H1 (cell line): ENCODE data around the gene GAK. TPM values are rescaled to one million over a fixed set of nuclear protein-coding genes. Genes with fewer than 3 reads are reported as not detected.

Source experiments
- CTCF ChIA-PET: fragments of 300-600 bp; sonication (Branson Sonifier 250); formaldehyde crosslinking; loops from one replicate; lab custom pipeline; 2021; ENCODE audit not compliant: partially characterized antibody; lab: Charles Lee
- POLR2A ChIA-PET: fragments of 300-600 bp; sonication (Branson Sonifier 250); formaldehyde crosslinking; loops from one replicate; lab custom pipeline; 2021; ENCODE audit warnings: inconsistent platforms; ENCODE audit not compliant: partially characterized antibody; lab: Charles Lee
- DNase-seq, 2 experiments: peaks; one replicate each; pipeline versions ENCODE4 v3.0.0 to v3.0.0-alpha.2; 2010 to 2022; ENCODE audit warnings: low spot score in 2 of 2, low read depth in 1 of 2, mixed read lengths in 1 of 2
- FAIRE-seq: peaks from 2 replicates; lab custom pipeline; 2011; peaks lifted over from hg19 to GRCh38; lab: Jason Lieb, UNC
- H2AFZ ChIP-seq: 2 replicates; pipeline ENCODE4 v1.8.1; 2012; ENCODE audit warnings: low read length, inconsistent platforms
- H2AK5ac ChIP-seq: 2 replicates; pipeline ENCODE4 v1.6.1; 2013; ENCODE audit warnings: low read depth, low read length
- H2BK120ac ChIP-seq: replicated peaks from 2 replicates; pipeline ENCODE3; 2013; ENCODE audit warnings: low read depth, low read length, inconsistent platforms
- H2BK12ac ChIP-seq: 2 replicates; pipeline ENCODE4 v1.6.1; 2013; ENCODE audit warnings: low read depth, low read length
- H2BK15ac ChIP-seq: 2 replicates; pipeline ENCODE4 v1.6.1; 2013; ENCODE audit warnings: low read length
- H2BK20ac ChIP-seq: 2 replicates; pipeline ENCODE4 v1.6.1; 2013; ENCODE audit warnings: low read length
- H2BK5ac ChIP-seq: 2 replicates; pipeline ENCODE4 v1.6.1; 2013; ENCODE audit warnings: low read depth, low read length
- H3K14ac ChIP-seq: 2 replicates; pipeline ENCODE4 v1.6.1; 2013; ENCODE audit warnings: inconsistent platforms; ENCODE audit not compliant: insufficient read length
- H3K18ac ChIP-seq: 2 replicates; pipeline ENCODE4 v1.6.1; 2013; ENCODE audit warnings: low read length; ENCODE audit errors: extremely low read depth
- H3K23ac ChIP-seq: 2 replicates; pipeline ENCODE4 v1.6.1; 2013; ENCODE audit warnings: inconsistent platforms; ENCODE audit not compliant: insufficient read length
- H3K23me2 ChIP-seq: 2 replicates; pipeline ENCODE4 v1.6.1; 2013; ENCODE audit warnings: low read depth, low read length
- H3K27ac ChIP-seq: 2 replicates; pipeline ENCODE4 v1.6.1; 2011; ENCODE audit warnings: low read depth, low read length, inconsistent platforms
- H3K27me3 ChIP-seq, 4 experiments: replicated peaks in 1 of 4; 1 replicate in 1 of 4; 2 replicates in 3 of 4; pipeline versions ENCODE4 v1.6.1 to v1.8.1; 2011 to 2013; ENCODE audit warnings: low read length in 3 of 4, mild to moderate bottlenecking in 3 of 4, inconsistent platforms in 2 of 4, mixed read lengths in 2 of 4, moderate library complexity in 1 of 4; ENCODE audit not compliant: control insufficient read depth in 3 of 4, insufficient read depth in 3 of 4; ENCODE audit errors: extremely low read depth in 1 of 4
- H3K36me3 ChIP-seq, 4 experiments: 2 replicates each; pipeline versions ENCODE4 v1.6.1 to v1.8.1; 2011 to 2013; ENCODE audit warnings: mild to moderate bottlenecking in 4 of 4, low read length in 3 of 4, moderate library complexity in 2 of 4, control low read depth in 1 of 4, inconsistent platforms in 1 of 4; ENCODE audit not compliant: insufficient read depth in 4 of 4, control insufficient read depth in 2 of 4
- H3K4ac ChIP-seq: replicated peaks from 2 replicates; pipeline ENCODE3; 2013; ENCODE audit warnings: low read length, low read depth, mixed read lengths, inconsistent platforms; ENCODE audit not compliant: insufficient read length
- H3K4me1 ChIP-seq, 4 experiments: replicated peaks in 1 of 4; 1 replicate in 1 of 4; 2 replicates in 3 of 4; pipeline versions ENCODE4 v1.6.1 to v1.8.1; 2011 to 2013; ENCODE audit warnings: low read length in 3 of 4, inconsistent platforms in 2 of 4, mixed read lengths in 1 of 4; ENCODE audit not compliant: insufficient read depth in 4 of 4, control insufficient read depth in 3 of 4
- H3K4me2 ChIP-seq, 2 experiments: 2 replicates each; pipeline versions ENCODE4 v1.6.1 to v1.8.1; 2011 to 2013; ENCODE audit warnings: low read depth in 2 of 2, low read length in 2 of 2, control low read depth in 1 of 2, inconsistent platforms in 1 of 2, mild to moderate bottlenecking in 1 of 2; ENCODE audit not compliant: insufficient read depth in 1 of 2
- H3K4me3 ChIP-seq, 4 experiments: fragments of 200-600, 300-600 bp in 1 of 4; sonication (generic), shearing (Covaris generic), sonication (Bioruptor Twin) in 1 of 4; 2 replicates each; pipeline versions ENCODE4 v1.5.1 to v1.8.1; 2011 to 2016; ENCODE audit warnings: low read length in 4 of 4, low read depth in 3 of 4, control low read depth in 2 of 4, inconsistent platforms in 2 of 4, mild to moderate bottlenecking in 2 of 4, mixed read lengths in 1 of 4, moderate library complexity in 1 of 4; ENCODE audit not compliant: insufficient read depth in 2 of 4; ENCODE audit errors: extremely low read depth in 1 of 4
- H3K56ac ChIP-seq: replicated peaks from 2 replicates; pipeline ENCODE3; 2013; ENCODE audit warnings: low read depth, mild to moderate bottlenecking, mixed read lengths, low read length, inconsistent platforms; ENCODE audit not compliant: insufficient read length
- H3K79me1 ChIP-seq: 2 replicates; pipeline ENCODE4 v1.6.1; 2013; ENCODE audit warnings: low read depth, low read length, control low read depth
- H3K79me2 ChIP-seq, 2 experiments: 2 replicates each; pipeline versions ENCODE4 v1.6.1 to v1.8.1; 2012 to 2013; ENCODE audit warnings: low read length in 2 of 2, mild to moderate bottlenecking in 2 of 2, inconsistent platforms in 1 of 2; ENCODE audit not compliant: insufficient read depth in 2 of 2, control insufficient read depth in 1 of 2
- H3K9ac ChIP-seq, 4 experiments: replicated peaks in 1 of 4; 1 replicate in 1 of 4; 2 replicates in 3 of 4; pipeline versions ENCODE4 v1.6.1 to v1.8.1; 2011 to 2013; ENCODE audit warnings: low read depth in 3 of 4, low read length in 3 of 4, control low read depth in 2 of 4, mild to moderate bottlenecking in 2 of 4, moderate library complexity in 2 of 4, inconsistent platforms in 1 of 4; ENCODE audit errors: extremely low read depth in 1 of 4
- H3K9me3 ChIP-seq, 2 experiments: 2 replicates each; pipeline versions ENCODE4 v1.6.1 to v1.8.1; 2012 to 2013; ENCODE audit warnings: mild to moderate bottlenecking in 2 of 2, moderate library complexity in 2 of 2, control low read depth in 1 of 2, inconsistent platforms in 1 of 2, low read depth in 1 of 2, low read length in 1 of 2, mixed read lengths in 1 of 2; ENCODE audit not compliant: insufficient read depth in 2 of 2
- H4K20me1 ChIP-seq, 2 experiments: replicated peaks in 1 of 2; 2 replicates each; pipeline versions ENCODE3 to v1.8.1; 2011 to 2013; ENCODE audit warnings: inconsistent platforms in 2 of 2, low read length in 2 of 2, mild to moderate bottlenecking in 1 of 2; ENCODE audit not compliant: insufficient read depth in 2 of 2, control insufficient read depth in 1 of 2
- H4K5ac ChIP-seq: 2 replicates; pipeline ENCODE4 v1.6.1; 2013; ENCODE audit warnings: low read length, low read depth, mixed read lengths, inconsistent platforms; ENCODE audit not compliant: insufficient read length
- H4K8ac ChIP-seq: 2 replicates; pipeline ENCODE4 v1.8.0; 2013; ENCODE audit warnings: mild to moderate bottlenecking, moderate library complexity, low read length, inconsistent platforms; ENCODE audit not compliant: insufficient read depth; ENCODE audit errors: extremely low read depth
- H4K91ac ChIP-seq: replicated peaks from 2 replicates; pipeline ENCODE3; 2013; ENCODE audit warnings: low read length, mixed read lengths, inconsistent platforms; ENCODE audit not compliant: insufficient read length
- CBX5 ChIP-seq: fragments of 300-800, 300-1000 bp; sonication (generic); IDR thresholded peaks from 2 replicates; pipeline ENCODE4 v1.7.1; 2016; ENCODE audit warnings: antibody characterized with exemption, low read length, low read depth
- ZNF274 ChIP-seq: IDR thresholded peaks from 2 replicates; pipeline ENCODE4 v1.7.0; 2012; ENCODE audit warnings: low read length, borderline replicate concordance; ENCODE audit errors: extremely low read depth
- WGBS, 2 experiments: shearing (Covaris generic) in 1 of 2; methylation state at CpG; one replicate each; pipeline versions ENCODE4 v1.1.6 to v1.1.7; 2013 to 2015; ENCODE audit warnings: low lambda C conversion rate in 2 of 2, mixed read lengths in 2 of 2, inconsistent platforms in 1 of 2, low coverage in 1 of 2, missing lambda C conversion rate in 1 of 2; ENCODE audit not compliant: insufficient replicate concordance in 2 of 2, insufficient coverage in 1 of 2, insufficient read length in 1 of 2; ENCODE audit errors: extremely low coverage in 1 of 2, missing lambda C conversion rate in 1 of 2; 5-methylcytosine and 5-hydroxymethylcytosine counted together
- polyA plus RNA-seq, 7 experiments: library from polyadenylated mRNA; depleted of rRNA in 3 of 7; stranded (reverse) in 5 of 7; unstranded in 2 of 7; fragments of >200 nt in 5 of 7; fragments of 200-250 nt in 2 of 7; gene quantifications; 1 replicate in 5 of 7; 2 replicates in 1 of 7; 4 replicates in 1 of 7; pipeline versions ENCODE4 v1.2.1 to v1.2.3, GENCODE V29; 2011 to 2013; ENCODE audit warnings: missing spikeins in 2 of 7, mixed read lengths in 2 of 7
- total RNA-seq: library from RNA; stranded (reverse); fragmentation: NEBNext Ultra II Directional; extraction: Animal tissue kit (Norgen Biotek cat#: 25700); gene quantifications from 2 replicates; pipeline ENCODE4 v1.2.1, GENCODE V29; 2021

Gene GAK
- total and polyA plus RNA-seq, 2 of the 8 experiments (the other 6 are each of a cell fraction or from before 2014, with no cell fraction given): 31.5 to 70.8 TPM

DNA sequence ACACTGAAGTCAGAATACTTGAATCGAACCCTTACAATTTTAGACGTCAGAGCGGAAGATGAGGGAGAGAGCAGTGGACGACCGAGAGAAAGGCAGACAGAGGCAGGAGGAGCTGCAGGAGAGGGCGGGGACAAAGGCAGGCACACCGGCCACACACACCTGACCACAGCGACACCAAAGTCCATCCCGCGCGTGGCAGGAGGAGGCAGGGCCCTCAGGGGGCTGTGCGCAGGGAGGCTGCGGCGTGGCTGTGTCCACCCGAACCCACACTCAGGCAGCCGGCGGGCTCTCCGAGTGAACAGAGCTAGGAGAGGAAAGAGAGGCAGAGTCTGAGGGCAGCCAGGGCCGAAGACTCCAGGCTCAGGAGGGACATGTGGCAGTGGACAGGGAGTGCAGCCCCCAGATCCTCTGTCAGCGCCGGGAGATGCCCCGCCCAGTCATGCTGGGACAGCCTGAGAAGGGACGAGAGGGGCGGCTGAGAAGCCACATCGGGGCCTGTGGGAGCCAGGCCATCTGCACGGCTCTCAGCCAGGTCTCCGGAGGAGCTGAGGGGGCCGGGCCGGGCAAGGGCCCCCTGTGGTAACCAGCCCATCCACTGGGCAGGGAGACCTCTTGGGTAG lies 20.1 kb downstream of the GAK start:
- 92% methylated on average over 25 of the region's 29 CpGs; no CpG with 5 or more reads in 1 of the 2 experiments for WGBS, 2 experiments

More for the DNA sequence above, 20.1 kb downstream of the GAK start:
- Histone ChIP-seq H3K79me1 (peaks cover 7% of the 10 kb centered on the region), H4K5ac (no peak overlapping the region), H4K20me1 (peaks cover 2 to 7% of the 10 kb centered on the region in 2 experiments), H3K4me1 (no peaks in the 10 kb centered on the region), H3K9ac (no peak overlapping the region)
- TF ChIP-seq CBX5: no peak
- no peak for TF ChIP-seq ZNF274
- TF ChIP-seq, all 59 proteins: peak for 0
- Histone ChIP-seq H3K27me3 (no peaks in the 10 kb centered on the region), H2AFZ (no peak overlapping the region), H3K36me3 (peaks cover 0 to 8% (median 3%) of the 10 kb centered on the region in 4 experiments; a peak in 3 of 8 replicates), H2BK12ac (no peak overlapping the region), H3K23me2 (no peaks in the 10 kb centered on the region), H2BK20ac (no peak overlapping the region), H4K91ac (no peak overlapping the region), H3K27ac (no peak overlapping the region), H3K56ac (no peak overlapping the region), H3K23ac (no peak overlapping the region), H3K4me2 (no peak overlapping the region), H3K9me3 (no peaks in the 10 kb centered on the region; a peak in 1 of 4 replicates), H2BK120ac (no peak overlapping the region), H3K79me2 (peaks cover 8 to 23% of the 10 kb centered on the region in 2 experiments), H2BK5ac (no peak overlapping the region), H3K4ac (no peak overlapping the region), H3K18ac (no peak overlapping the region), H2BK15ac (no peak overlapping the region), H4K8ac (no peak overlapping the region), H3K14ac (no peak overlapping the region), H2AK5ac (no peak overlapping the region), H3K4me3 (no peak overlapping the region)
- ChIA-PET CTCF (interaction anchor here (1.0 to 1.6 kb wide), 7 partner anchors 15 to 477 kb away, joined by 3 to 6 read pairs (median 3); no protein-coding TSS in a partner anchor), POLR2A (no interaction called here)
- FAIRE-seq: no peak
- DNase-seq: no peak
